HG03520 (cell line): ENCODE measurements around the gene IQCE.

Source experiments
- ATAC-seq: cut with Tn5 transposase; IDR thresholded peaks from one replicate; pipeline ENCODE4 v1.9.1; 2021; ENCODE audit warnings: mild to moderate bottlenecking, moderate library complexity; ENCODE audit not compliant: unreplicated experiment

The IQCE gene

GRCh38 chr7:2613098-2613930, 54.5 kb downstream of the IQCE start:
- ATAC-seq = no peak

- ATAC-seq = no peak
Measured at GRCh38 chr7:2613931-2614600, 55.3 kb downstream of the IQCE start.

- ATAC-seq = no peak
Measured at GRCh38 chr7:2614631-2615330, 56.0 kb downstream of the IQCE start.

- no peak for ATAC-seq
Measured at GRCh38 chr7:2616387-2617324, 57.9 kb downstream of the IQCE start.

GRCh38 chr7:2617325-2617905, 58.6 kb downstream of the IQCE start:
- no peak for ATAC-seq

GRCh38 chr7:2619116-2619515, 60.3 kb downstream of the IQCE start:
- no peak for ATAC-seq

GRCh38 chr7:2621061-2621828, 62.5 kb downstream of the IQCE start:
- no peak for ATAC-seq

GRCh38 chr7:2621948-2622640, 63.3 kb downstream of the IQCE start:
- ATAC-seq = no peak

- ATAC-seq = no peak
Measured at GRCh38 chr7:2622869-2623697, 64.3 kb downstream of the IQCE start.

- no peak for ATAC-seq
Measured at GRCh38 chr7:2623698-2624014, 64.9 kb downstream of the IQCE start.

GRCh38 chr7:2624293-2624886, 65.6 kb downstream of the IQCE start:
- ATAC-seq = no peak

- ATAC-seq = no peak
Measured at GRCh38 chr7:2626498-2627117, 67.8 kb downstream of the IQCE start.

- ATAC-seq = no peak
Measured at GRCh38 chr7:2627258-2628129, 68.7 kb downstream of the IQCE start.

GRCh38 chr7:2628130-2628482, 69.3 kb downstream of the IQCE start:
- ATAC-seq = no peak

- no peak for ATAC-seq
Measured at GRCh38 chr7:2628891-2629290, 70.1 kb downstream of the IQCE start.
